GM18909 (cell line): Measurements from ENCODE around the gene DNAH3.
"Not testable (repeated sequence)": the region's sequence is repeated elsewhere in the genome, so short reads cannot be mapped to it uniquely, and the experiment has no call there.

Source experiments
- ATAC-seq: cut with Tn5 transposase; IDR thresholded peaks from one replicate; pipeline ENCODE4 v1.9.1; 2021; ENCODE audit warnings: mild to moderate bottlenecking; ENCODE audit not compliant: unreplicated experiment, poor library complexity

The DNAH3 gene

GRCh38 chr16:21134053-21134452 lies 16.6 kb downstream of the DNAH3 start:
- no peak for ATAC-seq

GRCh38 chr16:21130811-21131210 lies 19.8 kb downstream of the DNAH3 start:
- no peak for ATAC-seq

GRCh38 chr16:21128991-21129390 lies 21.7 kb downstream of the DNAH3 start:
- no peak for ATAC-seq

GRCh38 chr16:21126518-21126917 lies 24.1 kb downstream of the DNAH3 start:
- ATAC-seq = no peak

- no peak for ATAC-seq
Observed at GRCh38 chr16:21125191-21125590, 25.5 kb downstream of the DNAH3 start.

- ATAC-seq = no peak
Observed at GRCh38 chr16:21120976-21121520, 29.6 kb downstream of the DNAH3 start.

GRCh38 chr16:21117567-21117966 lies 33.1 kb downstream of the DNAH3 start:
- ATAC-seq = no peak

GRCh38 chr16:21116148-21116693 lies 34.4 kb downstream of the DNAH3 start:
- ATAC-seq = no peak

GRCh38 chr16:21115551-21115950 lies 35.1 kb downstream of the DNAH3 start:
- ATAC-seq = not testable (repeated sequence)

GRCh38 chr16:21103941-21104860 lies 46.4 kb downstream of the DNAH3 start:
- ATAC-seq = no peak

GRCh38 chr16:21101631-21102420 lies 48.8 kb downstream of the DNAH3 start:
- ATAC-seq = no peak

GRCh38 chr16:21100447-21100846 lies 50.2 kb downstream of the DNAH3 start:
- ATAC-seq = no peak

- no peak for ATAC-seq
Observed at GRCh38 chr16:21097151-21097550, 53.5 kb downstream of the DNAH3 start.

- not testable (repeated sequence) for ATAC-seq
Observed at GRCh38 chr16:21094719-21095118, 55.9 kb downstream of the DNAH3 start.

- ATAC-seq = no peak
Observed at GRCh38 chr16:21092951-21093350, 57.7 kb downstream of the DNAH3 start.

GRCh38 chr16:21088646-21089538 lies 61.8 kb downstream of the DNAH3 start:
- ATAC-seq = no peak

- no peak for ATAC-seq
Observed at GRCh38 chr16:21088143-21088542, 62.5 kb downstream of the DNAH3 start.

- ATAC-seq = no peak
Observed at GRCh38 chr16:21084631-21085225, 65.9 kb downstream of the DNAH3 start.

GRCh38 chr16:21083729-21084268 lies 66.8 kb downstream of the DNAH3 start:
- ATAC-seq = no peak
